IMR-90 (cell line): ENCODE measurements around the gene DNM2. TPM values are rescaled to one million over a fixed set of nuclear protein-coding genes. Genes with fewer than 3 reads are reported as not detected.

Experiments
- ATAC-seq: fragments of 200-7000 bp; cut with Tn5 transposase; 2 replicates; pipeline ENCODE4 v1.9.1; 2020; ENCODE audit warnings: low read depth, mild to moderate bottlenecking, moderate library complexity
- BruUV-seq: library from RNA; stranded (reverse); fragments of 400-500 nt; replicated peaks from 2 replicates; lab custom pipeline; 2021; lab: Mats Ljungman, UMichigan
- CTCF ChIA-PET: fragments of 300-600 bp; formaldehyde crosslinking; extraction: SDS; loops from one replicate; lab custom pipeline; 2021; ENCODE audit warnings: antibody characterized with exemption; lab: Yijun Ruan, JAX
- POLR2A ChIA-PET: fragments of 300-600 bp; sonication (Branson Sonifier 250); formaldehyde crosslinking; loops from one replicate; lab custom pipeline; 2022; ENCODE audit warnings: antibody characterized with exemption; ENCODE audit not compliant: unreplicated experiment; lab: Charles Lee
- DNase-seq: peaks from one replicate; pipeline ENCODE4 v3.0.0; 2013
- H2AFZ ChIP-seq: replicated peaks from 2 replicates; pipeline ENCODE3; 2013; ENCODE audit warnings: low read length, mild to moderate bottlenecking; ENCODE audit not compliant: poor library complexity
- H2AK5ac ChIP-seq: 2 replicates; pipeline ENCODE4 v1.6.1; 2013; ENCODE audit warnings: low read depth, low read length, inconsistent platforms
- H2AK9ac ChIP-seq: replicated peaks from 2 replicates; pipeline ENCODE3; 2013; ENCODE audit warnings: mild to moderate bottlenecking, low read depth, low read length, moderate library complexity; ENCODE audit not compliant: poor library complexity
- H2BK120ac ChIP-seq: 2 replicates; pipeline ENCODE4 v1.6.1; 2013; ENCODE audit warnings: low read depth, low read length, inconsistent platforms
- H2BK15ac ChIP-seq: 3 replicates; pipeline ENCODE4 v1.6.1; 2013; ENCODE audit warnings: low read depth, low read length, inconsistent platforms
- H2BK20ac ChIP-seq: 2 replicates; pipeline ENCODE4 v1.6.1; 2013; ENCODE audit warnings: low read depth, mild to moderate bottlenecking, inconsistent platforms, low read length, moderate library complexity
- H2BK5ac ChIP-seq: 2 replicates; pipeline ENCODE4 v1.6.1; 2013; ENCODE audit warnings: mild to moderate bottlenecking, low read depth, low read length, inconsistent platforms; ENCODE audit not compliant: poor library complexity, severe bottlenecking
- H3K14ac ChIP-seq: replicated peaks from 2 replicates; pipeline ENCODE4 v1.6.1; 2013; ENCODE audit warnings: low read depth, low read length, inconsistent platforms
- H3K18ac ChIP-seq: 2 replicates; pipeline ENCODE4 v1.6.1; 2013; ENCODE audit warnings: low read depth, low read length, control low read depth
- H3K23ac ChIP-seq: 2 replicates; pipeline ENCODE4 v1.6.1; 2013; ENCODE audit warnings: low read depth, low read length, inconsistent platforms
- H3K27ac ChIP-seq: 2 replicates; pipeline ENCODE4 v1.5.1; 2013; ENCODE audit warnings: mild to moderate bottlenecking, control low read depth, low read length; ENCODE audit not compliant: insufficient read depth
- H3K27me3 ChIP-seq: 2 replicates; pipeline ENCODE4 v1.6.1; 2013; ENCODE audit warnings: low read length; ENCODE audit not compliant: control insufficient read depth, insufficient read depth
- H3K36me3 ChIP-seq: 2 replicates; pipeline ENCODE4 v1.6.1; 2013; ENCODE audit warnings: low read length, mixed read lengths; ENCODE audit not compliant: control insufficient read depth, insufficient read depth
- H3K4ac ChIP-seq: 2 replicates; pipeline ENCODE4 v1.6.1; 2013; ENCODE audit warnings: low read depth, low read length, inconsistent platforms
- H3K4me1 ChIP-seq: 2 replicates; pipeline ENCODE4 v1.6.1; 2013; ENCODE audit warnings: low read length, mixed read lengths; ENCODE audit not compliant: control insufficient read depth, insufficient read depth
- H3K4me2 ChIP-seq: 2 replicates; pipeline ENCODE4 v1.6.1; 2013; ENCODE audit warnings: low read depth, mild to moderate bottlenecking, control low read depth, low read length, moderate library complexity
- H3K4me3 ChIP-seq: 2 replicates; pipeline ENCODE4 v1.5.1; 2013; ENCODE audit warnings: low read depth, mild to moderate bottlenecking, control low read depth, low read length, moderate library complexity; ENCODE audit not compliant: insufficient read depth
- H3K56ac ChIP-seq: 2 replicates; pipeline ENCODE4 v1.6.1; 2013; ENCODE audit warnings: low read length, inconsistent platforms; ENCODE audit not compliant: insufficient read depth; ENCODE audit errors: extremely low read depth
- H3K79me1 ChIP-seq, 2 experiments: 2 replicates each; pipeline ENCODE4 v1.6.1; 2013; ENCODE audit warnings: low read length in 2 of 2, inconsistent platforms in 1 of 2, low read depth in 1 of 2
- H3K9ac ChIP-seq: 2 replicates; pipeline ENCODE4 v1.6.1; 2013; ENCODE audit warnings: low read depth, low read length, control low read depth
- H3K9me1 ChIP-seq: 2 replicates; pipeline ENCODE4 v1.6.1; 2013; ENCODE audit warnings: low read length, inconsistent platforms; ENCODE audit not compliant: insufficient read depth
- H3K9me3 ChIP-seq: 2 replicates; pipeline ENCODE4 v1.6.1; 2013; ENCODE audit warnings: low read length; ENCODE audit not compliant: control insufficient read depth, insufficient read depth
- H4K20me1 ChIP-seq: 2 replicates; pipeline ENCODE4 v1.6.1; 2013; ENCODE audit warnings: low read length, inconsistent platforms; ENCODE audit not compliant: insufficient read depth
- H4K5ac ChIP-seq: 2 replicates; pipeline ENCODE4 v1.6.1; 2013; ENCODE audit warnings: mild to moderate bottlenecking, low read depth, low read length, control low read depth
- H4K8ac ChIP-seq, 2 experiments: 2 replicates each; pipeline ENCODE4 v1.6.1; 2013; ENCODE audit warnings: low read depth in 2 of 2, low read length in 2 of 2, control low read depth in 1 of 2, inconsistent platforms in 1 of 2
- H4K91ac ChIP-seq: 2 replicates; pipeline ENCODE4 v1.6.1; 2013; ENCODE audit warnings: low read depth, low read length, inconsistent platforms; ENCODE audit not compliant: insufficient read depth
- BHLHE40 ChIP-seq: fragments of 150-350 bp; IDR thresholded peaks from 2 replicates; pipeline ENCODE4 v1.6.1; 2016; ENCODE audit warnings: mild to moderate bottlenecking, low read depth, low read length
- CEBPB ChIP-seq: IDR thresholded peaks from 2 replicates; pipeline ENCODE4 v1.6.1; 2012; ENCODE audit warnings: low read depth, low read length, improper control_type of control experiment
- CHD1 ChIP-seq: IDR thresholded peaks from 2 replicates; pipeline ENCODE4 v1.6.1; 2012; ENCODE audit warnings: low read depth, low read length, improper control_type of control experiment
- CTCF ChIP-seq: conservative IDR thresholded peaks from 2 replicates; pipeline ENCODE4 v1.5.1; 2012; ENCODE audit warnings: mild to moderate bottlenecking, low read depth, low read length, improper control_type of control experiment
- ELK1 ChIP-seq: fragments of 150-350 bp; IDR thresholded peaks from 2 replicates; pipeline ENCODE4 v1.6.1; 2016; ENCODE audit warnings: low read depth, mild to moderate bottlenecking, low read length, moderate library complexity, borderline replicate concordance
- FOS ChIP-seq: fragments of 150-350 bp; IDR thresholded peaks from 2 replicates; pipeline ENCODE4 v1.6.1; 2016; ENCODE audit warnings: low read depth, low read length
- MAFK ChIP-seq: IDR thresholded peaks from 2 replicates; pipeline ENCODE4 v1.6.1; 2012; ENCODE audit warnings: low read depth, low read length, improper control_type of control experiment
- MXI1 ChIP-seq: IDR thresholded peaks from 2 replicates; pipeline ENCODE4 v1.6.1; 2012; ENCODE audit warnings: low read depth, mild to moderate bottlenecking, low read length, moderate library complexity, borderline replicate concordance
- NFE2L2 ChIP-seq: fragments of 150-350 bp; IDR thresholded peaks from 2 replicates; pipeline ENCODE4 v1.6.1; 2016; ENCODE audit warnings: low read depth, mild to moderate bottlenecking, low read length
- POLR2A ChIP-seq: IDR thresholded peaks from 2 replicates; pipeline ENCODE4 v1.6.1; 2012; ENCODE audit warnings: mild to moderate bottlenecking, low read depth, low read length
- RCOR1 ChIP-seq: IDR thresholded peaks from 2 replicates; pipeline ENCODE4 v1.6.1; 2012; ENCODE audit warnings: mild to moderate bottlenecking, low read length, improper control_type of control experiment; ENCODE audit not compliant: insufficient replicate concordance
- RFX5 ChIP-seq: IDR thresholded peaks from 2 replicates; pipeline ENCODE4 v1.8.0; 2012; ENCODE audit warnings: low read depth, mild to moderate bottlenecking, low read length, moderate library complexity
- SMC3 ChIP-seq: fragments of 150-350 bp; IDR thresholded peaks from 2 replicates; pipeline ENCODE4 v1.6.1; 2016; ENCODE audit warnings: low read depth, mild to moderate bottlenecking, antibody characterized with exemption, low read length, moderate library complexity
- USF2 ChIP-seq: fragments of 150-350 bp; IDR thresholded peaks from 2 replicates; pipeline ENCODE4 v1.6.1; 2017; ENCODE audit warnings: mild to moderate bottlenecking, antibody characterized with exemption, low read length, low read depth
- WGBS, 2 experiments: methylation state at CpG; one replicate each; pipeline versions ENCODE4 v1.1.5 to v1.1.7; 2013; ENCODE audit warnings: missing lambda C conversion rate in 2 of 2; ENCODE audit not compliant: insufficient read length in 1 of 2; ENCODE audit errors: extremely low coverage in 2 of 2; 5-methylcytosine and 5-hydroxymethylcytosine counted together
- dilution Hi-C: fragments of 300-500 bp; cut with HindIII; formaldehyde crosslinking; loops from one replicate; pipeline ENCODE4 v1.14.3; 2018; ENCODE audit warnings: low sequenced_read_pairs; ENCODE audit not compliant: unreplicated experiment
- in situ Hi-C: fragments of 300-500 bp; cut with MboI; formaldehyde crosslinking; loops from 3 replicates; pipeline ENCODE4 v1.14.3; 2019; ENCODE audit warnings: low sequenced_read_pairs, inconsistent platforms, mixed read lengths
- intact Hi-C: fragments of 100-400 bp; cut with micrococcal nuclease; formaldehyde crosslinking; loops from 2 replicates; pipeline ENCODE4 v1.10.0; 2022
- polyA plus RNA-seq, 3 experiments: library from polyadenylated mRNA; depleted of rRNA; stranded (reverse); fragments of >200 nt; gene quantifications; 2 replicates each; pipeline ENCODE4 v1.2.3, GENCODE V29; 2012; ENCODE audit warnings: low replicate concordance in 1 of 3
- total RNA-seq: library from RNA; depleted of rRNA; stranded (reverse); fragments of >200 nt; gene quantifications from 2 replicates; pipeline ENCODE4 v1.2.3, GENCODE V29; 2012

The DNM2 gene
- total and polyA plus RNA-seq, 2 of the 4 experiments (the other 2 are of a cell fraction) = 55.6 to 74.2 TPM

- Histone ChIP-seq H3K4ac (no peak overlapping the region), H3K18ac (no peak overlapping the region), H2BK20ac (no peak overlapping the region), H2AK5ac (no peak overlapping the region), H4K5ac (no peak overlapping the region), H4K91ac (no peak overlapping the region), H3K9me3 (no peaks in the 10 kb centered on the region), H3K23ac (no peak overlapping the region), H3K9ac (no peak overlapping the region), H3K4me2 (no peak overlapping the region), H2BK120ac (no peak overlapping the region), H2BK5ac (no peak overlapping the region), H3K36me3 (no peaks in the 10 kb centered on the region), H3K4me1 (peaks cover 9% of the 10 kb centered on the region), H3K9me1 (peaks cover 9% of the 10 kb centered on the region; the same call in 1 of the 2 replicates), H3K27me3 (no peaks in the 10 kb centered on the region), H4K8ac (no peak overlapping the region), H3K56ac (no peak overlapping the region), H4K20me1 (peaks cover 7% of the 10 kb centered on the region; the same call in 1 of the 2 replicates), H3K79me1 (peaks cover 11 to 23% of the 10 kb centered on the region in 2 experiments), H3K14ac (no peak overlapping the region), H2AFZ (no peak overlapping the region), H3K27ac (no peak overlapping the region), H3K4me3 (no peak overlapping the region), H2AK9ac (no peak overlapping the region), H2BK15ac (no peak overlapping the region)
- CTCF ChIA-PET = no interaction called here
- DNase-seq (no peak), ATAC-seq (no peak)
- no CpG with 5 or more reads among the region's 10 CpGs for WGBS, 2 experiments
- POLR2A ChIA-PET = no interaction called here
- TF ChIP-seq BHLHE40 (no peak), FOS (no peak), RFX5 (no peak), POLR2A (no peak), ELK1 (no peak), CTCF (no peak), RCOR1 (no peak), USF2 (no peak), CHD1 (no peak), MXI1 (no peak), CEBPB (no peak), NFE2L2 (no peak), SMC3 (no peak), MAFK (no peak)
- intact Hi-C loops (no loop called here), dilution Hi-C loops (no loop called here), in situ Hi-C loops (no loop called here)
- BruUV-seq = no TSS peak
These were observed 151.1 kb downstream of the DNM2 start for GRCh38 chr19:10868872-10869547.
